ENCODE data around the gene ALKAL2.

- TF ChIP-seq CTCF (IDR thresholded peaks at IDR 0.05) (no peak), POLR2A (IDR thresholded peaks at IDR 0.05) (no peak)
Observed at GRCh38 chr2:236993-237539, 50.8 kb downstream of the ALKAL2 start.
